ENCODE measurements around the gene ATXN2. TPM values are rescaled to one million over a fixed set of nuclear protein-coding genes. Genes with fewer than 3 reads are reported as not detected.

The ATXN2 gene
- polyA plus RNA-seq, 3 donors from 2014 or later: 7.1 to 31.3 (median 12.3) TPM

DNA sequence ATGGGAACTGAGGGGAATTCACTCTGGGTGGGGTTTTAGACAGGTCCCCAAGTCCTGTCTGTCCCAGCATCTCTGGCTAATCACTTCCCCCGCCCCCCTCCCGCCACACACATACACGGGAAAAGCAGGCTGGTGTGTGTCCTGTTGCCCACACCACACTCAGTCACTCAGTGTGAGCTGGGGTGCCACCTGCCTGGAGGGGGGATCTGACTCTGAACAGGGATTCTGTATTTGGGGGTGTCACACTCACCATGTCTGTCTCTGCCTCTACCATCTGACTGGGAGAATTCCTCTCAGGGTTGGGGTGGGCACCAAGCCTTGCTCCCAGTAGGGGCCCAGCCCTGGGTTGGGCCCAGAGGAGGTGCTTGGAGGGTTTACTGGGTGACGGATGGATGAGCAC lies 162.3 kb downstream of the ATXN2 start:
- H3K4me3 Mint-ChIP-seq: peak overlapping the region; percentile 81 to 91 (median 87)
- peaks cover 21 to 53% (median 30%) of the 10 kb centered on the region in 3 donors for H3K27me3 Mint-ChIP-seq (ENCODE audit: low read depth in 3 of 3)
- peaks cover 4 to 5% (median 5%) of the 10 kb centered on the region in 3 donors for H3K36me3 Mint-ChIP-seq
- H3K9me3 Mint-ChIP-seq: no peaks in the 10 kb centered on the region
- peaks cover 98 to 99% of the 10 kb centered on the region in 2 donors for H3K4me1 Mint-ChIP-seq
- no peak for DNase-seq
- H3K27ac Mint-ChIP-seq: peak overlapping the region; percentile 98 to 100 (median 99)

- DNase-seq: no peak
- peaks cover 21 to 55% (median 30%) of the 10 kb centered on the region in 3 donors for H3K27me3 Mint-ChIP-seq (ENCODE audit: low read depth in 3 of 3)
- H3K27ac Mint-ChIP-seq: peak overlapping the region; percentile 98 to 100 (median 99)
- H3K36me3 Mint-ChIP-seq: peaks cover 4 to 5% (median 5%) of the 10 kb centered on the region in 3 donors
- H3K4me1 Mint-ChIP-seq: peaks cover 98 to 99% of the 10 kb centered on the region in 2 donors
- no peaks in the 10 kb centered on the region for H3K9me3 Mint-ChIP-seq
- peak overlapping the region; percentile 81 to 91 (median 87) for H3K4me3 Mint-ChIP-seq
These were observed 162.8 kb downstream of the ATXN2 start for GRCh38 chr12:111436266-111436665.

DNA sequence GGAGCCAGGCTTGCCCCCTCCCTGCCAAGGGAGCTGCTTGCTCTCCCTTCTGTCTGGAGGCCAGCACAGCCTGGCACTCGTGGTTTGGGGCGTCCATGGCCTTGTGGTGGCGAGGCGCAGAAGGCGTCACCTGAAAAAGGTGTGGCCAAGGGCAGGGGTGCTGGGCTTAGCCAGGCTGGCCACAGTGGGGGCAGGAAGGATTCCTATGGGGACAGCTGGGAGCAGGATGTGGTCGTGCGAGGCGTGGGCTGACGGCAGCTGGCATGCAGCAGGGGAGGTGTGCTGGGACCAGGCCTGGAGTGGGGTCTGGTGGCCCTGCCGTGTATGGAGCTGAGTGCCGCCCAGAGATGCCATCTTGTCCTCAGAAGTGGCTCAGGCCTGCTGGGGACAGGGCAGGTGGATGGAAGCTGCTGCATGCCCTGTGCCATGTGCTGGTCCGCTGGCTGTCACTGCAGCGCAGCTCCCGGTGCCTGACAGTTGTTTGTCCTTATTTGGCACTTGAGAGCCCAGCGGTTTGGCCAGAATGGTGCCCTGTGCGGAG lies 163.4 kb downstream of the ATXN2 start:
- peak; percentile 72 to 75 (median 73) for DNase-seq
- no peaks in the 10 kb centered on the region for H3K9me3 Mint-ChIP-seq
- H3K4me3 Mint-ChIP-seq: peak overlapping the region; percentile 81 to 91 (median 87)
- H3K27me3 Mint-ChIP-seq (ENCODE audit: low read depth in 3 of 3): peaks cover 21 to 55% (median 30%) of the 10 kb centered on the region in 3 donors
- H3K36me3 Mint-ChIP-seq: peaks cover 4 to 5% (median 5%) of the 10 kb centered on the region in 3 donors
- peak overlapping the region; percentile 98 to 100 (median 99) for H3K27ac Mint-ChIP-seq
- peaks cover 96 to 99% of the 10 kb centered on the region in 2 donors for H3K4me1 Mint-ChIP-seq

GRCh38 chr12:111434680-111435338 lies 164.3 kb downstream of the ATXN2 start:
- Mint-ChIP-seq H3K36me3 (peaks cover 4 to 5% (median 5%) of the 10 kb centered on the region in 3 donors), H3K27ac (peak overlapping the region; percentile 98 to 100 (median 99)), H3K27me3 (ENCODE audit: low read depth in 3 of 3) (peaks cover 26 to 60% (median 36%) of the 10 kb centered on the region in 3 donors), H3K4me1 (peaks cover 96 to 99% of the 10 kb centered on the region in 2 donors), H3K9me3 (no peaks in the 10 kb centered on the region), H3K4me3 (peak overlapping the region; percentile 81 to 91 (median 87))
- DNase-seq: peak; percentile 96

GRCh38 chr12:111434049-111434448 lies 165.1 kb downstream of the ATXN2 start:
- Mint-ChIP-seq H3K27ac (peak overlapping the region; percentile 98 to 100 (median 99)), H3K9me3 (no peaks in the 10 kb centered on the region), H3K27me3 (ENCODE audit: low read depth in 3 of 3) (peaks cover 29 to 59% (median 40%) of the 10 kb centered on the region in 3 donors), H3K4me1 (peaks cover 96 to 98% of the 10 kb centered on the region in 2 donors), H3K4me3 (peak overlapping the region; percentile 81 to 91 (median 87)), H3K36me3 (peaks cover 4 to 5% (median 5%) of the 10 kb centered on the region in 3 donors)
- no peak for DNase-seq

- Mint-ChIP-seq H3K4me3 (peak overlapping the region; percentile 79 to 91 (median 86)), H3K4me1 (peaks cover 96 to 97% of the 10 kb centered on the region in 2 donors), H3K27ac (peak overlapping the region; percentile 98 to 100 (median 99)), H3K9me3 (no peaks in the 10 kb centered on the region), H3K27me3 (ENCODE audit: low read depth in 3 of 3) (peaks cover 23 to 51% (median 42%) of the 10 kb centered on the region in 3 donors), H3K36me3 (no peaks in the 10 kb centered on the region)
- DNase-seq: no peak
These were observed 167.3 kb downstream of the ATXN2 start for GRCh38 chr12:111431772-111432171.

DNA sequence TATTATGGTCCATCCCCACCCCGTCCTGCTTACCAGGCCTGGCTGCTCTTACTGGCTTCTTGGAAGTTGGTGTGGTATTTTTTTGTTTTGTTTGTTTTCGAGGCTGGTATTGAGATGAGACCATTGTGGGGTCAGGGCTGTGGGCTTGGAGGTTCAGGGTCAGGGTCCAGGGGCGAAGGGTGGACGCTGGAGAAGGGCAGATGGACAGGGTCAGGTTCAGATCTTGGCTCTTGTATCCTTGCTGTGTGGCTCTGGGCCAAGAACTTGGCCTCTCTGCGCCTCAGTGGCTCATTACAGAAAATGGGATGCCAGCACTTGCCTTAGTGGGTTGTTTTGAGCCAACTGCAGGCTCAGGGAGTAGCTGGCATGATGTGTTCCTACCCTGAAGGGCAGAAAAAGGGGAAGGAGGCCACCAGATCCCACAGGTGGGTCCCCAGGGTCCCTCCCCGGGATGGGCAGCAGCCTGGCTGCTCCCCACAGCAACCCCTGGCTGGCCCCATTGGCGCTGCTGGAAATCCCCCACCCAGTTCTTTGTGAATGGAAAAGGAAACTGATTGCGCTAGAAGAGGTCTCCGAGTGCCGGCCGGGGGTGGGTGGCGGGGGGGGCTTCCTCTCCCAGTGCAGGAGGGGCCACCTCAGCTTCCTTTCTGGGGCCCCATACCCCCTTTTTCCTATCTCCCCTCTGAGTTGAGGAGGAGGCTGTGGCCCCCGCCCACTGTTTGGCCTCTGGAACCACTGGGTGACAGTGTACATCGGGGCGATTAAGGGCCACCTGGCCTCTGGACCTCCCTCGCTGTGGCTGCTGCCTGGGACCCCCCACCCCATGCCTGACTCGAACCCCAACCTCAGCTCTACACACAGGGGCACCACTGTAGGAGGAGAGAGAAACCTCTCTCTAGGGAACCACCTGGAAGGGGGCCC lies 168.4 kb downstream of the ATXN2 start:
- H3K27ac Mint-ChIP-seq: peak overlapping the region; percentile 98 to 100 (median 100)
- H3K4me3 Mint-ChIP-seq: peak overlapping the region; percentile 86 to 94 (median 89)
- DNase-seq: peak; percentile 75 to 82 (median 79)

DNA sequence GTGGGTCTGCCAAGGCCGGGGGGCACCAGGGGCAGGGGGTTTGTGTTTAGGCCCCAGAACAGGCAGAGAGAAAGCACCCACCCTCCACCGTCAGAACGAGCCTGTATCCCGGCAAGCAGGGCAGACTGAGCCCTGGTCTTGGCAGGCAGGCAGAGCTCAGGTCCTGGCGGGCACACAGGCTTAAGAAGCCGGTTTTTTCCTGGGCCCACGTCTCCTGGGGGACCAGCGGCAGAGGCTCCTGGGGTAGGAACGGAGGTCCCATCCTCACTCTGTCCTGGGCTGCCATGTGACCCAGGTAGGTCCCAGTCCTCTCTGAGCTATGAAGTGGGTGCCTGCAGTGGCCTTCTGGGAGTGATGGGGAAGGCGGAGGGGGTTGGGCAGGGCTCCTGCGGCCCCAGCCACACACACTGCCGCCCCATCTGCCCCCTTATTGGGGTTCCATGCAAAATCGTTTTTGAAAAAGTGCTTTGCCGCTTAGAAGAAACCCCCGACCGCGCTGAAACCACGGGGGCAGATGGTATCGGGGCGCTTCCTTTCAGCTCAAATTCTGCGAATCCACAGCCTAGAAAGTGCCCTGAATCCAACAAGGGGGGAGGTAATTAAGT lies 169.2 kb downstream of the ATXN2 start:
- Mint-ChIP-seq H3K4me1 (peaks cover 96 to 97% of the 10 kb centered on the region in 2 donors), H3K27me3 (ENCODE audit: low read depth in 3 of 3) (peaks cover 15 to 38% (median 29%) of the 10 kb centered on the region in 3 donors), H3K4me3 (peak overlapping the region; percentile 80 to 94 (median 89)), H3K9me3 (no peaks in the 10 kb centered on the region), H3K27ac (peak overlapping the region; percentile 98 to 100 (median 100)), H3K36me3 (no peaks in the 10 kb centered on the region)
- DNase-seq: peak; percentile 84 to 86 (median 84)

More for the DNA sequence above, 168.4 kb downstream of the ATXN2 start:
- peaks cover 23 to 43% (median 37%) of the 10 kb centered on the region in 3 donors for H3K27me3 Mint-ChIP-seq (ENCODE audit: low read depth in 3 of 3)
- peaks cover 96 to 97% of the 10 kb centered on the region in 2 donors for H3K4me1 Mint-ChIP-seq
- no peaks in the 10 kb centered on the region for H3K9me3 Mint-ChIP-seq
- no peaks in the 10 kb centered on the region for H3K36me3 Mint-ChIP-seq

- Mint-ChIP-seq H3K4me3 (peak overlapping the region; percentile 68 to 94 (median 81)), H3K9me3 (no peaks in the 10 kb centered on the region), H3K36me3 (no peaks in the 10 kb centered on the region), H3K27me3 (ENCODE audit: low read depth in 3 of 3) (peaks cover 9 to 27% (median 20%) of the 10 kb centered on the region in 3 donors), H3K27ac (peak overlapping the region; percentile 93 to 100 (median 99)), H3K4me1 (peaks cover 93% of the 10 kb centered on the region in 2 donors)
- DNase-seq: no peak
These were observed 170.4 kb downstream of the ATXN2 start for GRCh38 chr12:111428728-111429175.

DNA sequence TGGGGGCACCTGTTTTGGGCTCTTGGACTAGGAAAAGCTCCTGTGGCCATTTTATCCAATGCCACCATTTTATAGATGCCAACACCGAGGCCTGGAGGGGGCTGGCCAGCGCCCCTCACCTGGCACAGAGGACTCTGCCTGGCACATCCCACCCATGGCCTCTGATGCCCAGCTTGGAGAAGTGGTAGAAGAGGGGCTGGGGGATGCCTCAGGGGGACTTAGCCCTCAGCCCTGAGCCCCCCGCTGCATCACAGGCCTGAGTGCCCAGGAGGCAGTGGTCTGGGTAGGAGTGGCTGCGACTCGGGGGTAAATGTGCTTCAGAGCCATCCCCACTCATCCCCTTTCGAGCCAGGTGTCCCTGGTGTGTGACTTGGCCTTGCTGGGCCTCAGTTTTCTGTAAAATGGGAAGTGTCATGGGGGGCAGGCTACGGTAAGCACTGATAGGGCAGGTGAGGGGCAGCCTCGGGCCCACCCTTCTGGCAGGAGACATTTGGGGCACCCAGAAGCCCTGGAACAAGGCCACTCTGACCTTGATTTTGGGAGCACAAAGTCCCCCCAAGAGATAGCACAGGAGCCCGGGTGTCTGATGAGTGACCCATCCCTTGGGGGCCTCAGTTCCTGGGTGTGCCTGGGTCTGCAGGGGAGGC lies 170.9 kb downstream of the ATXN2 start:
- Mint-ChIP-seq H3K4me1 (peaks cover 88% of the 10 kb centered on the region in 2 donors), H3K36me3 (no peaks in the 10 kb centered on the region), H3K9me3 (no peaks in the 10 kb centered on the region), H3K27ac (peak overlapping the region; percentile 93 to 100 (median 98)), H3K27me3 (ENCODE audit: low read depth in 3 of 3) (peaks cover 9 to 22% (median 19%) of the 10 kb centered on the region in 3 donors), H3K4me3 (peak overlapping the region; percentile 68 to 94 (median 80))
- DNase-seq: no peak

DNA sequence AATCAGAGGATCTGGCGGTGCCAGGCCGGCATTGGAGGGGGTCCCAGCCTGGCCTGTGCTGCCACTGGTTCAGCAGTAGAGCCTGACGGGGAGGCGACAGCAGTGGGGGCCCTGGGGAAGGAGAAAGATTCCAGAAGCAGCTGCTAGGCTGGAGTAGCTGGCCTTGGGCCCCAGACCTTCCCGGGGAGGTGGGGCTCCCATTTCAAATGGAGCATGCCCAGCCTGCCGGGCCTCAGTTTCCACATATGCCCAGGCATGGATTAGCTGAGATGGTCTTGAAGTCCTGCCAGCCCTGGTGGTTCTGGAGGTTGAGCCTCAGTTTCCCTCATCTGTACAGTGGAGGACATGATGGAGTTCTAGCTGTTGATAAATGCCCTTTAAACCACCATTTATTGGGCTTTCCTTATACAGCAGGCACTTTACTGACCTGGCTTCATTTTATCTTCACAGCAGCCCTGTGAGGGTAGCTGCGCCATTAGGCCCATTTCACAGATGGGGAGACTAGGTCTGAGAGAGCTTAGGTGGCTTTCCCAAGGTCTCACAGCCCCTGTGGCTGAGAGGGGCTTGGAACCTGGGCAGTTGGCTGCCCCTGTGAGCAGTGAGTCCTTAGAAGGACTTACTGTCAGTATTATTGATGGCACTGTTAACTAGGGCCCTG lies 171.6 kb downstream of the ATXN2 start:
- Mint-ChIP-seq H3K27ac (peak overlapping the region; percentile 93 to 100 (median 98)), H3K4me1 (peaks cover 81 to 85% of the 10 kb centered on the region in 2 donors), H3K36me3 (no peaks in the 10 kb centered on the region), H3K9me3 (no peaks in the 10 kb centered on the region), H3K27me3 (ENCODE audit: low read depth in 3 of 3) (peaks cover 9 to 19% (median 19%) of the 10 kb centered on the region in 3 donors), H3K4me3 (peak overlapping the region; percentile 38 to 94 (median 80))
- DNase-seq: no peak

All from immature natural killer cell (primary cell).